ENCODE results near the gene KNSTRN.

Gene KNSTRN

DNA sequence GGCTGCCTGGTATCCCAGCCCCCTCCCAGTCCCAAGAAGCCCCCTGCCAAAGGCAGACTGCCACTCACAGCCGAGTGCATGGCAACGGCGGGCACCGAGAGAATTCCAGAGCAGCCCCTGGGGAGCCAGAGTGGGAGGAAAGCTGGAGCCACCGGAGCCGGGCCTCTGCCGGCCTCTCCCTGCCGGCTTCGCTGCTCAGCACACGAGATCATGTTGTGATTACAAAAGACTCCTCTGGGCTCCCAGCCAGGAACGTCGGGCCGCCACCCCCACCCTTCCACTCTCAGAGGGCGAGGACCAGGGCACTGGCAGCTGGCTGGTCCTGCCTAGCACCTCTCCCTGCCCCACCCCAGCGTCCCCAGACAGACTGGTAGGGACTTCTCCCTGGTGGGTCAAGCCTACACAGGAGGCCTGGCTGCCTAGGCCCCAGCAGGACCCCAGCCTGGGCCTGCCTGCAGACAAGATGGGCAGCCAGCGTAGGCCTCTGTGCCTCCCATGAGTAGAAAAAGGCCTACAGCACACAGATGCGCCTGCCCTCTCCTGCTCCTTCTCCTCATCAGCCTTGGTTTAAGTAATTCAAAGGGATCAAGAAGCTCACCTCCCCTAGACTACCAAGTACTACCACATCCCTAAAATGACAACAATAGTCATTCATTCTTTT is 41.7 kb upstream of the KNSTRN start, which contains the start of gene CCDC9B:
Gene CCDC9B (minus strand): TSS at position 200 of the 661 bp plus-strand sequence. CDS start 120 bp downstream, at position 80.
- no peak for DNase-seq (ENCODE audit: low spot score)
- in situ Hi-C loops (cut with MboI; ENCODE audit: low sequenced_read_pairs, unreplicated experiment): no loop called here
- TF ChIP-seq, protein P1, sequence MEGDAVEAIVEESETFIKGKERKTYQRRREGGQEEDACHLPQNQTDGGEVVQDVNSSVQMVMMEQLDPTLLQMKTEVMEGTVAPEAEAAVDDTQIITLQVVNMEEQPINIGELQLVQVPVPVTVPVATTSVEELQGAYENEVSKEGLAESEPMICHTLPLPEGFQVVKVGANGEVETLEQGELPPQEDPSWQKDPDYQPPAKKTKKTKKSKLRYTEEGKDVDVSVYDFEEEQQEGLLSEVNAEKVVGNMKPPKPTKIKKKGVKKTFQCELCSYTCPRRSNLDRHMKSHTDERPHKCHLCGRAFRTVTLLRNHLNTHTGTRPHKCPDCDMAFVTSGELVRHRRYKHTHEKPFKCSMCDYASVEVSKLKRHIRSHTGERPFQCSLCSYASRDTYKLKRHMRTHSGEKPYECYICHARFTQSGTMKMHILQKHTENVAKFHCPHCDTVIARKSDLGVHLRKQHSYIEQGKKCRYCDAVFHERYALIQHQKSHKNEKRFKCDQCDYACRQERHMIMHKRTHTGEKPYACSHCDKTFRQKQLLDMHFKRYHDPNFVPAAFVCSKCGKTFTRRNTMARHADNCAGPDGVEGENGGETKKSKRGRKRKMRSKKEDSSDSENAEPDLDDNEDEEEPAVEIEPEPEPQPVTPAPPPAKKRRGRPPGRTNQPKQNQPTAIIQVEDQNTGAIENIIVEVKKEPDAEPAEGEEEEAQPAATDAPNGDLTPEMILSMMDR (IDR thresholded peaks at IDR 0.05; ENCODE audit: borderline replicate concordance, control extremely low read depth, extremely low read depth, insufficient read depth, missing control alignments): no peak

DNA sequence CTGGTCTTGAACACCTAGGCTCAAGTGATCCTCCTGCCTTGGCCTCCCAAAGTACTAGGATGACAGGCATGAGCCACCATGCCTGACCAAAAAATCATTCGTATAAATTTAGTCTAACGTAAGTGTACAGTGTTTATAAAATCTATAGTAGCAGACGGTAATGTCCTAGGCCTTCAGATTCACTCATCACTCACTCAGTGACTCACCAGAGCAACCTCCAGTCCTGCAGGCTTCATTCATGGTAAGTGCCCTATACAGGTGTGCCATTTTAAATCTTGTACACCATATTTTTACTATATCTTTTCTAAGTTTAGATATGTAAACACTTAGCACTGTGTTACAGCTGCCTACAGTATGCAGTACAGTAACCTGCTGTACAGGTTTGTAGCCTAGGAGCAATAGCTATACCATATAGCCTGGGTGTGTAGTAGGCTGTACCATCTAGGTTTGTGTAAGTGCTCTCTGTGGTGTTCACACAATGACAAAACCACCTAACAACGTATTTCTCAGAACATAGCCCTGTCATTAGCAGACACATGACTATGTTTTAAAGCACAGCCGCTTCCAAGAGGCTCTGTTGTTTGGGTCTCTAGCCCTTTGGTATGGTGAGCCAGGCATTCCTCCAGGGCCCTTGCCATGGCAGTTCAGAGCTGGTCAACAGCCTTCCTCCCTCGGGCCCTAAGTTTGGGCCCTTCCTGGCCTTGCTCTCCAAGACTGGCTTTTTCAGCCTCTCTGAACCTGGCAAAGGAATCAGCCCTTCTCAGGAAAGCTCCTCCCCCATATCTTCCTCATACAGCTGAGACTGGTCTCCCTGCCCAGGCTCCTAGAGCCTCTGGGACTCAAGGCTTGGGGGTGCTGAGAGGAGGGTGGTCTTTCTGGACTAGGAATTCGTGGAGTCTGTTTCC is 39.9 kb upstream of the KNSTRN start:
- TF ChIP-seq, protein P1 (IDR thresholded peaks at IDR 0.05; ENCODE audit: borderline replicate concordance, control extremely low read depth, extremely low read depth, insufficient read depth, missing control alignments): no peak
- DNase-seq (ENCODE audit: low spot score): no peak

DNA sequence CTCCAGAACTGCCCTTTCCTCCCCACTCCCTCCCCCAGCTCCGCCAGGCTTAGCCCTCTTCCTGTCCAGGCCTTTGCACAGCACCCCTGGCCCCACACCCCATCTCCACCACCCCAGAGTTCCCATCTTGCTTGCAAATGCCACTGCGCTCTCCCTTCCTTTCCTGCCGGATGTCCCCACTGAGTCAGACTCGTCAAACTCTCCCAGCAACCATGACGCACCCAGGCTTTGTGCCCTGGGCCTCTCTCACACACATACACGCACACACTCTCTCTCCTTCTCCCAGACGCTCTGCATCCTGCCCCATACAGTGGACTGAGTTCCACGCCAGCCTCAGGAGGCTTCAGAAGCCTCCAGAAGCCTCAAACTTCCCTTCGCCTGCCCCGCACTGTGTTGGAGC is 39.0 kb upstream of the KNSTRN start:
- TF ChIP-seq, protein P1 (IDR thresholded peaks at IDR 0.05; ENCODE audit: borderline replicate concordance, control extremely low read depth, extremely low read depth, insufficient read depth, missing control alignments): no peak
- in situ Hi-C loops (cut with MboI; ENCODE audit: low sequenced_read_pairs, unreplicated experiment): no loop called here
- no peak for DNase-seq (ENCODE audit: low spot score)

More for the DNA sequence above, 39.9 kb upstream of the KNSTRN start:
- in situ Hi-C loops (cut with MboI; ENCODE audit: low sequenced_read_pairs, unreplicated experiment): no loop called here

DNA sequence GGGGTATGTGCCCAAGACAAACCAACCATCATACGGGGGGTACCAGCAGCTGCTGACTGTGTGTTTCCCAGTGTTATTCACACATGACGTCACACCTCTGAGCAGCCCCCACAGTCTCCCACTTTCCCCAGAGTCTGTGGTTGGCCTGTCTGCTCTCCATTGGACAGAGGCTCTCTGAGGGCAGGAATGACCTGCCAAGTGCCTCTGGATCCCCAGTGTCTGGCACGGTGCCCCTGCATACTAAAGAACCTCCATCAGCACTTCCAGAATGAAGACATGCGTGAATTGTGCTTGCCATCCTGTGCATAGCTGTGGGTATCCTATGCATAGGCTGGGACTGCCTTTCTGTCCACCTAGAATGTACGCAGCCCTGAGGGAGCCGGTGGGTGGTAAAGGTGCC is 38.3 kb upstream of the KNSTRN start:
- DNase-seq (ENCODE audit: low spot score): no peak
- TF ChIP-seq, protein P1 (IDR thresholded peaks at IDR 0.05; ENCODE audit: borderline replicate concordance, control extremely low read depth, extremely low read depth, insufficient read depth, missing control alignments): no peak
- in situ Hi-C loops (cut with MboI; ENCODE audit: low sequenced_read_pairs, unreplicated experiment): no loop called here

DNA sequence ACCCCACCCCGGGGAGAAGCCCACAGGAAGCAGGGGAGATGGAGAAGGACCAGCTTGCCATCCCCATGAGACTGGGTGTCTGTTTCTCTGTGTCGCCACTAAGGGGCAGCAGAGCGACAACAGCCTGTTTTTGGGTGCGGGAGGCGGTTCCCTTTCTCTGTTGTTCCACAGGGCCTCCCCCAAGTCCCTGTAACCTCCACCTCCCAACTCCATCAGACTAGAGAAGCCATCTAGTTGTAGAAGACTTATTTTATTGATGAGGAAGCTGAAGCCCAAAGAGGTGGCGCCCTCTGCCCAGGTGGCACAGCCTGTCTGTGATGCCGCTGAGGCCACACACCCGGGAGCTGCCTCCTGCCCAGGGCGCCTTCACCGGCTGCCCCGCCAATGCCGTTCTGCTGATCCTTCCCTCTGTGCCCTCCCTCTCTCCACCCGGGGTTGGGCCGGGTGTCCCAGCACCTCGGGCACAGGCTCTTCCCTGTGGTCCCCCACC is 37.8 kb upstream of the KNSTRN start:
- peak; percentile 89 for DNase-seq (ENCODE audit: low spot score)
- TF ChIP-seq, protein P1 (IDR thresholded peaks at IDR 0.05; ENCODE audit: borderline replicate concordance, control extremely low read depth, extremely low read depth, insufficient read depth, missing control alignments): peak; percentile 79
- in situ Hi-C loops (cut with MboI; ENCODE audit: low sequenced_read_pairs, unreplicated experiment): loop anchor here (5.0 kb wide), 1 partner anchor 78 kb away; no protein-coding TSS in a partner anchor

DNA sequence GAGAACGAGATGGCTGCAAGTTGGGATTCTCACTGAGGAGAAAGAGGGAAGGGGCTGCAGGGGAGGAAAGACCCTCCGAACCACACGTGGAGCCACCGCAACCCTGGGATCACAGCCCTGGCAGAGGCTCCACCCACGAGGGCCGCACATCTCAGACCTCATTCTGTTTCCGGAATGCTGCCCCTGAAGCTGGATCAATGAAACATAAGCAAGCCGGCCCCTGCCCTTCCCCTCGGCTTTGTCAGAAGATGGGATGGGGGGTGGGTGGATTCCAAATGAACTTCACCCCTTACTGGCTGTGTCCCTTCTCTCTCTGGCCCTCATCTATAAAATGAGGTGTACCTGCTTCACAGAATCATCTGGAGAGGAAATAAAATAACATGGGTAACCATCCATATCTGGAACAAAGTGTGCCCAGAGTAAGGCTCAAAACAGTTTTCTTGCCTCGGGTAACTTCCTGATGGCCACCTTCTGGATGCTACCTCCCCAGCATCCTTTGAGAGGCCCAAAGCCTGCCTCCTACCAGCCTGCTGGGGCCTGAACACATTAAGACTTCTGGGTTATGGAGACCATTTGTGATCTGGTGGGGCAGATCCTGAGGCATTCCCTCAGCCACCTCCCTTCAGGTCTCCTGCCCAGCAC is 37.2 kb upstream of the KNSTRN start:
- TF ChIP-seq, protein P1 (IDR thresholded peaks at IDR 0.05; ENCODE audit: borderline replicate concordance, control extremely low read depth, extremely low read depth, insufficient read depth, missing control alignments): no peak

More for the DNA sequence above, 37.2 kb upstream of the KNSTRN start:
- DNase-seq (ENCODE audit: low spot score): no peak
- in situ Hi-C loops (cut with MboI; ENCODE audit: low sequenced_read_pairs, unreplicated experiment): loop anchor here (5.0 kb wide), 1 partner anchor 77 kb away; no protein-coding TSS in a partner anchor

All from GM13976 (cell line).